PC-9 (cell line): Measurements from ENCODE around the gene PPP1R16B.

Experiments used
- CTCF ChIP-seq: fragments of 200-600 bp; sonication (generic); conservative IDR thresholded peaks from 2 replicates; pipeline ENCODE4 v1.6.1; 2017; ENCODE audit warnings: mixed run types, antibody characterized with exemption, mild to moderate bottlenecking, moderate library complexity
- EZH2 ChIP-seq: fragments of 200-600 bp; sonication (generic); IDR thresholded peaks from 2 replicates; pipeline ENCODE4 v1.8.0; 2017; ENCODE audit warnings: antibody characterized with exemption, low read depth

- no peak for TF ChIP-seq CTCF
- TF ChIP-seq EZH2: no peak
Observed at GRCh38 chr20:38918172-38918571, 112.7 kb downstream of the PPP1R16B start.
